ENCODE data around the gene CYP2R1. TPM values are rescaled to one million over a fixed set of nuclear protein-coding genes. Genes with fewer than 3 reads are reported as not detected.

The CYP2R1 gene
- total RNA-seq, 4 donors from 2014 or later, result 13.5 to 22.7 (median 14.9) TPM

GRCh38 chr11:14927146-14927545 lies 35.1 kb upstream of the CYP2R1 start:
- H3K4me3 ChIP-seq, result no peak overlapping the region
- no peaks in the 10 kb centered on the region for H3K36me3 ChIP-seq
- no peaks in the 10 kb centered on the region for H3K4me1 ChIP-seq
- ATAC-seq, result no peak
- no peak overlapping the region for H3K27ac ChIP-seq
- H3K9me3 ChIP-seq, result no peaks in the 10 kb centered on the region
- H3K27me3 ChIP-seq, result no peaks in the 10 kb centered on the region
- TF ChIP-seq POLR2A (IDR thresholded peaks at IDR 0.05) (no peak), POLR2AphosphoS5 (IDR thresholded peaks at IDR 0.05) (no peak), EP300 (IDR thresholded peaks at IDR 0.05) (no peak)
- TF ChIP-seq, protein P1, sequence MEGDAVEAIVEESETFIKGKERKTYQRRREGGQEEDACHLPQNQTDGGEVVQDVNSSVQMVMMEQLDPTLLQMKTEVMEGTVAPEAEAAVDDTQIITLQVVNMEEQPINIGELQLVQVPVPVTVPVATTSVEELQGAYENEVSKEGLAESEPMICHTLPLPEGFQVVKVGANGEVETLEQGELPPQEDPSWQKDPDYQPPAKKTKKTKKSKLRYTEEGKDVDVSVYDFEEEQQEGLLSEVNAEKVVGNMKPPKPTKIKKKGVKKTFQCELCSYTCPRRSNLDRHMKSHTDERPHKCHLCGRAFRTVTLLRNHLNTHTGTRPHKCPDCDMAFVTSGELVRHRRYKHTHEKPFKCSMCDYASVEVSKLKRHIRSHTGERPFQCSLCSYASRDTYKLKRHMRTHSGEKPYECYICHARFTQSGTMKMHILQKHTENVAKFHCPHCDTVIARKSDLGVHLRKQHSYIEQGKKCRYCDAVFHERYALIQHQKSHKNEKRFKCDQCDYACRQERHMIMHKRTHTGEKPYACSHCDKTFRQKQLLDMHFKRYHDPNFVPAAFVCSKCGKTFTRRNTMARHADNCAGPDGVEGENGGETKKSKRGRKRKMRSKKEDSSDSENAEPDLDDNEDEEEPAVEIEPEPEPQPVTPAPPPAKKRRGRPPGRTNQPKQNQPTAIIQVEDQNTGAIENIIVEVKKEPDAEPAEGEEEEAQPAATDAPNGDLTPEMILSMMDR (IDR thresholded peaks at IDR 0.05), result no peak

GRCh38 chr11:14924318-14924717 lies 32.3 kb upstream of the CYP2R1 start:
- Histone ChIP-seq H3K36me3 (no peaks in the 10 kb centered on the region), H3K4me1 (no peaks in the 10 kb centered on the region), H3K27ac (no peak overlapping the region), H3K4me3 (no peak overlapping the region), H3K27me3 (no peaks in the 10 kb centered on the region), H3K9me3 (no peaks in the 10 kb centered on the region)
- TF ChIP-seq POLR2A (IDR thresholded peaks at IDR 0.05) (no peak), POLR2AphosphoS5 (IDR thresholded peaks at IDR 0.05) (no peak), EP300 (IDR thresholded peaks at IDR 0.05) (no peak)
- TF ChIP-seq, protein P1 (IDR thresholded peaks at IDR 0.05), result no peak
- WGBS, 2 donors (ENCODE audit: low coverage in 1 of 2), result 80% methylated on average over 2 of the region's 3 CpGs
- ATAC-seq, result no peak

GRCh38 chr11:14916403-14916802 lies 24.4 kb upstream of the CYP2R1 start:
- TF ChIP-seq, protein P1 (IDR thresholded peaks at IDR 0.05), result no peak
- no peak for TF ChIP-seq POLR2A (IDR thresholded peaks at IDR 0.05)
- TF ChIP-seq POLR2AphosphoS5 (IDR thresholded peaks at IDR 0.05), result no peak
- no peak for TF ChIP-seq EP300 (IDR thresholded peaks at IDR 0.05)
- Histone ChIP-seq H3K27me3 (no peaks in the 10 kb centered on the region), H3K36me3 (no peaks in the 10 kb centered on the region), H3K4me1 (no peaks in the 10 kb centered on the region), H3K27ac (no peak overlapping the region), H3K4me3 (no peak overlapping the region), H3K9me3 (no peaks in the 10 kb centered on the region)
- 100% methylated on average over 1 of the region's 1 CpG for WGBS, 2 donors (ENCODE audit: low coverage in 1 of 2)
- no peak for ATAC-seq

- Histone ChIP-seq H3K27ac (no peak overlapping the region), H3K4me3 (no peak overlapping the region), H3K9me3 (no peaks in the 10 kb centered on the region), H3K27me3 (no peaks in the 10 kb centered on the region), H3K4me1 (no peaks in the 10 kb centered on the region), H3K36me3 (no peaks in the 10 kb centered on the region)
- ATAC-seq, result no peak
- 42 to 72% methylated on average over 3 of the region's 3 CpGs for WGBS, 2 donors (ENCODE audit: low coverage in 1 of 2)
- TF ChIP-seq, protein P1 (IDR thresholded peaks at IDR 0.05), result no peak
- TF ChIP-seq POLR2AphosphoS5 (IDR thresholded peaks at IDR 0.05) (no peak), POLR2A (IDR thresholded peaks at IDR 0.05) (no peak), EP300 (IDR thresholded peaks at IDR 0.05) (no peak)
These were observed 22.5 kb upstream of the CYP2R1 start for GRCh38 chr11:14914536-14914935.

DNA sequence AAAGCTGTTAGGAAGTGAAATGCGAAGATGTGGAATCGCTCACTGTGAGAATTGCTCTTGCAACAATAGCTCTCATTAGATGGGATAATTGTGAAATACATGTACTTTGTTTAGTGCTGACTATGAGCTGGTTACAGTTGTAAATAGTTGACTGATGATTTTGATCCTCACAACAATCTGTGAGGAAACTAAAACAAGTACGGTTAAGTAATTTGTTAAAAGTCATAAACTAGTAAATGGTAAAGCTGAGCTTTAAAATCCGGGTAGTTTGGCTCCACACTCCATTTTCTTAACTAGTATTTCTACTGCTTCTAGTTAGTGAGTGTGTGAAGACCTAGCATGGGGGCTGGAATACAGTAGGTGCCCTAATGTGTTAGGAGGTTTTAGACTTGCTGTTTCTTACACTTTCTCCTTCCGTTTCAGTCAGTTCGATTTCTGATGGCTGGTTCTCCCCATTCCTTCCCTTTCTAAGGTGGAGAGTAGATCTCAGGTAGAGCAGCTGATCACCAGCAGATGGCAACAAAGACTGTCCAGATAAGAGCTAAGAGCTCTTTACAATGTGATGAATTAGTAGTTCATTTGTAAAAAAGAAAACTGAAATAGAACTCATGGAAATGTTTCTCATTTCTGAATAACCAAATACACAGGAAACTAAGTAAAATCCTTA lies 16.3 kb upstream of the CYP2R1 start:
- Histone ChIP-seq H3K4me3 (no peak overlapping the region), H3K36me3 (no peaks in the 10 kb centered on the region), H3K27ac (no peak overlapping the region), H3K27me3 (no peaks in the 10 kb centered on the region), H3K9me3 (no peaks in the 10 kb centered on the region), H3K4me1 (peaks cover 0 to 24% (median 0%) of the 10 kb centered on the region in 3 donors)
- TF ChIP-seq EP300 (IDR thresholded peaks at IDR 0.05) (no peak), POLR2A (IDR thresholded peaks at IDR 0.05) (no peak), POLR2AphosphoS5 (IDR thresholded peaks at IDR 0.05) (no peak)
- TF ChIP-seq, protein P1 (IDR thresholded peaks at IDR 0.05), result peak in 3 of 4 experiments; percentile 34 to 58 (median 39)
- ATAC-seq, result peak; percentile 21
- WGBS, 2 donors (ENCODE audit: low coverage in 1 of 2), result 32 to 37% methylated on average over 6 of the region's 6 CpGs

Data from gastroesophageal sphincter (tissue), 4 donors.